ENCODE results near the gene PFDN6. TPM values are rescaled to one million over a fixed set of nuclear protein-coding genes. Genes with fewer than 3 reads are reported as not detected.
A peak's percentile ranks its signal among the peaks of the same experiment; 100 is the strongest.
"Not testable (repeated sequence)": the region's sequence is repeated elsewhere in the genome, so short reads cannot be mapped to it uniquely, and the experiment has no call there.

PFDN6 gene
- total RNA-seq, 3 donors from 2014 or later: 23.3 to 28.6 (median 26.9) TPM

- peak; percentile 92 to 97 for DNase-seq (ENCODE audit: low spot score in 2 of 2)
- no peaks in the 10 kb centered on the region for H3K9me3 ChIP-seq
- peaks cover 0 to 39% of the 10 kb centered on the region in 2 donors for H3K4me1 ChIP-seq
- TF ChIP-seq CTCF (IDR thresholded peaks at IDR 0.05) (peak in 2 of 3 donors; percentile 25 to 33), POLR2AphosphoS5 (IDR thresholded peaks at IDR 0.05) (peak; percentile 99), POLR2A (IDR thresholded peaks at IDR 0.05) (peak; percentile 99)
- intact Hi-C loops (cut with DNase I; ENCODE audit: low total_unique reads): no loop called here
- H3K4me3 ChIP-seq: peak within 1 kb of the TSS; percentile 65 to 74 (median 68)
- H3K27ac ChIP-seq: peak within 1 kb of the TSS; percentile 87 to 95
- H3K27me3 ChIP-seq: no peaks in the 10 kb centered on the region
- peaks cover 9% of the 10 kb centered on the region for H3K36me3 ChIP-seq
Measured at GRCh38 chr6:33271468-33272274, 17.7 kb upstream of the PFDN6 start, which contains the start of the genes RPS18 and VPS52. Gene RPS18 (plus strand): TSS chr6:33272075. CDS start chr6:33272120, 45 bp downstream. Gene VPS52 (minus strand): TSS chr6:33271876. CDS start chr6:33271675, 201 bp downstream.

GRCh38 chr6:33272275-33273128 is 16.9 kb upstream of the PFDN6 start:
- peaks cover 5% of the 10 kb centered on the region for H3K36me3 ChIP-seq
- DNase-seq (ENCODE audit: low spot score in 2 of 2): no peak
- H3K27ac ChIP-seq: peak overlapping the region; percentile 87 to 95
- peaks cover 0 to 39% of the 10 kb centered on the region in 2 donors for H3K4me1 ChIP-seq
- H3K27me3 ChIP-seq: no peaks in the 10 kb centered on the region
- TF ChIP-seq POLR2AphosphoS5 (IDR thresholded peaks at IDR 0.05) (no peak), CTCF (IDR thresholded peaks at IDR 0.05) (no peak), POLR2A (IDR thresholded peaks at IDR 0.05) (no peak)
- intact Hi-C loops (cut with DNase I; ENCODE audit: low total_unique reads): no loop called here
- peak overlapping the region; percentile 65 to 74 (median 68) for H3K4me3 ChIP-seq
- H3K9me3 ChIP-seq: no peaks in the 10 kb centered on the region

- peaks cover 0 to 39% of the 10 kb centered on the region in 2 donors for H3K4me1 ChIP-seq
- intact Hi-C loops (cut with DNase I; ENCODE audit: low total_unique reads): no loop called here
- peak overlapping the region; percentile 87 to 95 for H3K27ac ChIP-seq
- DNase-seq (ENCODE audit: low spot score in 2 of 2): no peak
- no peak for TF ChIP-seq POLR2A (IDR thresholded peaks at IDR 0.05)
- TF ChIP-seq CTCF (IDR thresholded peaks at IDR 0.05): no peak
- no peak for TF ChIP-seq POLR2AphosphoS5 (IDR thresholded peaks at IDR 0.05)
- H3K36me3 ChIP-seq: peaks cover under 1% of the 10 kb centered on the region
- no peaks in the 10 kb centered on the region for H3K9me3 ChIP-seq
- peak overlapping the region; percentile 65 to 74 (median 68) for H3K4me3 ChIP-seq
- no peaks in the 10 kb centered on the region for H3K27me3 ChIP-seq
Measured at GRCh38 chr6:33273129-33273923, 16.1 kb upstream of the PFDN6 start.

- TF ChIP-seq POLR2AphosphoS5 (IDR thresholded peaks at IDR 0.05) (no peak), CTCF (IDR thresholded peaks at IDR 0.05) (no peak), POLR2A (IDR thresholded peaks at IDR 0.05) (no peak)
Measured at GRCh38 chr6:33273924-33274902, 15.2 kb upstream of the PFDN6 start.

GRCh38 chr6:33275795-33276580 is 13.4 kb upstream of the PFDN6 start:
- peak overlapping the region; percentile 58 to 78 (median 71) for H3K4me3 ChIP-seq
- H3K9me3 ChIP-seq; DNase-seq (ENCODE audit: low spot score in 2 of 2); intact Hi-C loops (cut with DNase I; ENCODE audit: low total_unique reads); H3K36me3 ChIP-seq; H3K27me3 ChIP-seq: not testable (repeated sequence)
- H3K4me1 ChIP-seq: peaks cover 0 to 39% of the 10 kb centered on the region in 2 donors
- peak overlapping the region; percentile 2 to 85 for H3K27ac ChIP-seq

More at GRCh38 chr6:33273924-33274902, 15.2 kb upstream of the PFDN6 start:
- H3K4me1 ChIP-seq: peaks cover 0 to 39% of the 10 kb centered on the region in 2 donors
- H3K36me3 ChIP-seq: no peaks in the 10 kb centered on the region
- H3K4me3 ChIP-seq: peak overlapping the region in 1 of 3 donors; percentile 65
- no peaks in the 10 kb centered on the region for H3K9me3 ChIP-seq
- peak overlapping the region; percentile 29 to 32 for H3K27ac ChIP-seq
- no peak for DNase-seq (ENCODE audit: low spot score in 2 of 2)
- no peaks in the 10 kb centered on the region for H3K27me3 ChIP-seq
- intact Hi-C loops (cut with DNase I; ENCODE audit: low total_unique reads): no loop called here
